WTC11 (cell line): Measurements from ENCODE around the gene SIGLEC1. TPM values are rescaled to one million over a fixed set of nuclear protein-coding genes. Genes with fewer than 3 reads are reported as not detected.

Experiments used
- ATAC-seq: fragments of 200-7000 bp; cut with Tn5 transposase; 2 replicates; pipeline ENCODE4 v1.10.0; 2021; ENCODE audit warnings: mild to moderate bottlenecking, moderate library complexity
- CTCF ChIA-PET: fragments of 300-600 bp; sonication (Branson Sonifier 250); formaldehyde crosslinking; loops from one replicate; lab custom pipeline; 2021; ENCODE audit warnings: antibody characterized with exemption; lab: Charles Lee
- POLR2A ChIA-PET: fragments of 350-600 bp; sonication (Branson Sonifier 250); formaldehyde crosslinking; loops from one replicate; lab custom pipeline; 2021; ENCODE audit warnings: antibody characterized with exemption; lab: Charles Lee
- DNase-seq: peaks from one replicate; pipeline ENCODE4 v3.0.0; 2021; ENCODE audit warnings: low spot score
- H3K27ac Mint-ChIP-seq: 2 replicates; pipeline ENCODE4 v1.8.0; 2021; ENCODE audit warnings: mixed read lengths
- H3K27me3 Mint-ChIP-seq: 2 replicates; pipeline ENCODE4 v1.8.0; 2021; ENCODE audit warnings: low read depth, mild to moderate bottlenecking, moderate library complexity, mixed read lengths
- H3K36me3 Mint-ChIP-seq: 2 replicates; pipeline ENCODE4 v1.8.0; 2021; ENCODE audit warnings: mixed read lengths
- H3K4me1 Mint-ChIP-seq: 2 replicates; pipeline ENCODE4 v1.8.0; 2022; ENCODE audit warnings: mixed read lengths
- H3K4me3 Mint-ChIP-seq: 2 replicates; pipeline ENCODE4 v1.8.0; 2021; ENCODE audit warnings: mild to moderate bottlenecking, moderate library complexity, mixed read lengths
- H3K9me3 Mint-ChIP-seq: 2 replicates; pipeline ENCODE4 v1.8.0; 2021; ENCODE audit warnings: mixed read lengths
- GABPB1 ChIP-seq: sonication (generic); formaldehyde crosslinking; IDR thresholded peaks from 2 replicates; pipeline ENCODE4 v1.8.1; 2023; ENCODE audit warnings: mild to moderate bottlenecking, missing genetic modification reagents
- HMGA2 ChIP-seq: fragments of 250-450 bp; sonication (Bioruptor Pico); IDR thresholded peaks from 2 replicates; pipeline ENCODE4 v1.4.0; 2021; ENCODE audit warnings: mild to moderate bottlenecking, moderate library complexity
- HMGXB4 ChIP-seq: sonication (generic); formaldehyde crosslinking; IDR thresholded peaks from 2 replicates; pipeline ENCODE4 v1.8.1; 2023; ENCODE audit warnings: mild to moderate bottlenecking, moderate library complexity, missing genetic modification reagents
- IRF2 ChIP-seq: sonication (generic); formaldehyde crosslinking; IDR thresholded peaks from 2 replicates; pipeline ENCODE4 v1.8.0; 2022; ENCODE audit warnings: low read depth, missing genetic modification reagents, borderline replicate concordance
- KAT7 ChIP-seq: sonication (generic); formaldehyde crosslinking; IDR thresholded peaks from 2 replicates; pipeline ENCODE4 v1.8.1; 2023; ENCODE audit warnings: missing genetic modification reagents, mild to moderate bottlenecking, borderline replicate concordance
- NFATC4 ChIP-seq: fragments of 250-450 bp; sonication (Bioruptor Pico); IDR thresholded peaks from 2 replicates; pipeline ENCODE4 v1.9.0; 2021; ENCODE audit warnings: mild to moderate bottlenecking
- NR2C2 ChIP-seq: sonication (generic); formaldehyde crosslinking; IDR thresholded peaks from 2 replicates; pipeline ENCODE4 v1.8.0; 2022; ENCODE audit warnings: mild to moderate bottlenecking, missing genetic modification reagents
- NR3C1 ChIP-seq: sonication (generic); formaldehyde crosslinking; conservative IDR thresholded peaks from 2 replicates; pipeline ENCODE4 v1.8.1; 2023; ENCODE audit warnings: low read depth, mild to moderate bottlenecking, missing genetic modification reagents
- PRDM15 ChIP-seq: sonication (generic); formaldehyde crosslinking; IDR thresholded peaks from 2 replicates; pipeline ENCODE4 v1.8.0; 2022; ENCODE audit warnings: missing genetic modification reagents
- PRRX2 ChIP-seq: fragments of 250-450 bp; sonication (Bioruptor Pico); IDR thresholded peaks from 2 replicates; pipeline ENCODE4 v1.8.0; 2021; ENCODE audit warnings: mild to moderate bottlenecking
- RORB ChIP-seq: fragments of 250-450 bp; sonication (Bioruptor Pico); IDR thresholded peaks from 2 replicates; pipeline ENCODE4 v1.9.0; 2021; ENCODE audit warnings: mild to moderate bottlenecking
- SMAD3 ChIP-seq: sonication (generic); formaldehyde crosslinking; IDR thresholded peaks from 2 replicates; pipeline ENCODE4 v1.8.0; 2022; ENCODE audit warnings: missing genetic modification reagents, mild to moderate bottlenecking, borderline replicate concordance
- SMAD4 ChIP-seq: sonication (generic); formaldehyde crosslinking; IDR thresholded peaks from 2 replicates; pipeline ENCODE4 v1.8.0; 2022; ENCODE audit warnings: mild to moderate bottlenecking, missing genetic modification reagents
- SP1 ChIP-seq: sonication (generic); formaldehyde crosslinking; conservative IDR thresholded peaks from 2 replicates; pipeline ENCODE4 v1.8.1; 2022; ENCODE audit warnings: missing genetic modification reagents
- TEAD4 ChIP-seq: sonication (generic); formaldehyde crosslinking; IDR thresholded peaks from 2 replicates; pipeline ENCODE4 v1.8.0; 2022; ENCODE audit warnings: mild to moderate bottlenecking, missing genetic modification reagents
- USF1 ChIP-seq: sonication (generic); formaldehyde crosslinking; IDR thresholded peaks from 2 replicates; pipeline ENCODE4 v1.8.0; 2022; ENCODE audit warnings: mild to moderate bottlenecking, missing genetic modification reagents
- USF2 ChIP-seq: sonication (generic); formaldehyde crosslinking; IDR thresholded peaks from 2 replicates; pipeline ENCODE4 v1.8.1; 2023; ENCODE audit warnings: mild to moderate bottlenecking, missing genetic modification reagents, moderate library complexity
- ZBTB21 ChIP-seq: sonication (generic); formaldehyde crosslinking; IDR thresholded peaks from 2 replicates; pipeline ENCODE4 v1.8.1; 2023; ENCODE audit warnings: mild to moderate bottlenecking, missing genetic modification reagents, borderline replicate concordance
- ZMAT4 ChIP-seq: fragments of 250-450 bp; sonication (Bioruptor Pico); IDR thresholded peaks from 2 replicates; pipeline ENCODE4 v1.9.0; 2021; ENCODE audit warnings: mild to moderate bottlenecking
- ZNF138 ChIP-seq: sonication (generic); formaldehyde crosslinking; conservative IDR thresholded peaks from 2 replicates; pipeline ENCODE4 v1.8.1; 2022; ENCODE audit warnings: mild to moderate bottlenecking, moderate library complexity, missing genetic modification reagents
- ZNF416 ChIP-seq: fragments of 250-450 bp; sonication (Bioruptor Pico); IDR thresholded peaks from 2 replicates; pipeline ENCODE4 v1.9.0; 2021; ENCODE audit warnings: mild to moderate bottlenecking, inconsistent platforms
- total RNA-seq: library from RNA; stranded (reverse); gene quantifications from 3 replicates; pipeline ENCODE4 v1.2.3, GENCODE V29; 2021

The SIGLEC1 gene
- total RNA-seq, 1 experiment from 2014 or later = 0.04 TPM

GRCh38 chr20:3729811-3730540 lies 17.6 kb upstream of the SIGLEC1 start (continued):
- no peak for TF ChIP-seq USF1 (CRISPR knock-in tag)

GRCh38 chr20:3729378-3729777 lies 17.0 kb upstream of the SIGLEC1 start:
- CTCF ChIA-PET = interaction anchor here (1.1 to 5.5 kb wide), 6 partner anchors 16 to 166 kb away, joined by 3 to 43 read pairs (median 5); partner anchors contain the start of gene ADISSP
- Mint-ChIP-seq H3K27me3 (peaks cover 51% of the 10 kb centered on the region), H3K4me1 (peaks cover 25% of the 10 kb centered on the region), H3K36me3 (no peaks in the 10 kb centered on the region), H3K9me3 (no peaks in the 10 kb centered on the region), H3K27ac (no peak overlapping the region), H3K4me3 (no peak overlapping the region)
- DNase-seq (no peak), ATAC-seq (no peak)
- TF ChIP-seq ZNF138 (no peak), SMAD4 (CRISPR knock-in tag) (no peak), USF2 (no peak), NFATC4 (no peak), HMGA2 (CRISPR knock-in tag) (no peak), NR3C1 (CRISPR knock-in tag) (no peak), RORB (no peak), KAT7 (CRISPR knock-in tag) (no peak), ZMAT4 (CRISPR knock-in tag) (no peak), TEAD4 (CRISPR knock-in tag) (no peak), IRF2 (CRISPR knock-in tag) (no peak), SP1 (CRISPR knock-in tag) (no peak)
- POLR2A ChIA-PET = no interaction called here

GRCh38 chr20:3728876-3729275 lies 16.5 kb upstream of the SIGLEC1 start:
- no peak for DNase-seq
- H3K27ac Mint-ChIP-seq = no peak overlapping the region
- H3K4me1 Mint-ChIP-seq = peaks cover 25% of the 10 kb centered on the region
- H3K9me3 Mint-ChIP-seq = no peaks in the 10 kb centered on the region
- ChIA-PET POLR2A (no interaction called here), CTCF (interaction anchor here (1.1 to 5.5 kb wide), 6 partner anchors 16 to 166 kb away, joined by 3 to 43 read pairs (median 5); partner anchors contain the start of gene ADISSP)
- H3K27me3 Mint-ChIP-seq = peaks cover 51% of the 10 kb centered on the region
- no peaks in the 10 kb centered on the region for H3K36me3 Mint-ChIP-seq
- no peak overlapping the region for H3K4me3 Mint-ChIP-seq
- ATAC-seq = no peak
- TF ChIP-seq ZNF416 (CRISPR knock-in tag) (no peak), GABPB1 (CRISPR knock-in tag) (no peak), NR2C2 (CRISPR knock-in tag) (no peak), HMGXB4 (CRISPR knock-in tag) (no peak), SMAD3 (CRISPR knock-in tag) (no peak), PRRX2 (no peak)

GRCh38 chr20:3728354-3728753 lies 16.0 kb upstream of the SIGLEC1 start:
- no peak for TF ChIP-seq ZBTB21 (CRISPR knock-in tag)
- TF ChIP-seq GABPB1 (CRISPR knock-in tag) = no peak
- no peak for TF ChIP-seq PRDM15 (CRISPR knock-in tag)
- Mint-ChIP-seq H3K27me3 (peaks cover 46% of the 10 kb centered on the region), H3K27ac (no peak overlapping the region), H3K9me3 (no peaks in the 10 kb centered on the region), H3K36me3 (no peaks in the 10 kb centered on the region), H3K4me3 (no peak overlapping the region), H3K4me1 (peaks cover 22% of the 10 kb centered on the region)
- CTCF ChIA-PET = interaction anchor here (1.1 to 5.5 kb wide), 7 partner anchors 8 to 52 kb away, joined by 3 to 43 read pairs (median 5); partner anchors contain the start of gene ADISSP
- ATAC-seq (no peak), DNase-seq (no peak)
- POLR2A ChIA-PET = no interaction called here
